H9 (cell line): Measurements from ENCODE around the gene DGKB. TPM values are rescaled to one million over a fixed set of nuclear protein-coding genes. Genes with fewer than 3 reads are reported as not detected.

ENCODE experiments used
- DNase-seq: peaks from one replicate; pipeline ENCODE4 v3.0.0-alpha.2; 2017
- H2AFZ ChIP-seq: one replicate; pipeline ENCODE4 v1.6.1; 2013; ENCODE audit warnings: mild to moderate bottlenecking, low read length, control low read depth, moderate library complexity
- H2AK5ac ChIP-seq: 2 replicates; pipeline ENCODE4 v1.6.1; 2013; ENCODE audit warnings: low read length, control low read depth, mixed read lengths; ENCODE audit not compliant: insufficient read length
- H2BK120ac ChIP-seq: one replicate; pipeline ENCODE4 v1.6.1; 2013; ENCODE audit warnings: low read depth, mild to moderate bottlenecking, low read length, control low read depth, inconsistent platforms; ENCODE audit not compliant: poor library complexity, severe bottlenecking
- H2BK12ac ChIP-seq: 2 replicates; pipeline ENCODE4 v1.6.1; 2013; ENCODE audit warnings: low read length, control low read depth, mixed read lengths, low read depth; ENCODE audit not compliant: insufficient read length
- H2BK15ac ChIP-seq: 2 replicates; pipeline ENCODE4 v1.6.1; 2013; ENCODE audit warnings: low read depth, low read length, control low read depth
- H2BK20ac ChIP-seq: one replicate; pipeline ENCODE4 v1.6.1; 2013; ENCODE audit warnings: low read depth, mild to moderate bottlenecking, low read length, control low read depth, inconsistent platforms; ENCODE audit not compliant: poor library complexity, severe bottlenecking
- H2BK5ac ChIP-seq: 2 replicates; pipeline ENCODE4 v1.6.1; 2013; ENCODE audit warnings: low read length, control low read depth, mixed read lengths; ENCODE audit not compliant: insufficient read length
- H3K14ac ChIP-seq: 2 replicates; pipeline ENCODE4 v1.6.1; 2013; ENCODE audit warnings: low read length, control low read depth; ENCODE audit not compliant: insufficient read depth
- H3K18ac ChIP-seq: 2 replicates; pipeline ENCODE4 v1.6.1; 2013; ENCODE audit warnings: low read depth, mild to moderate bottlenecking, mixed read lengths, low read length, control low read depth; ENCODE audit not compliant: insufficient read length
- H3K23ac ChIP-seq: 2 replicates; pipeline ENCODE4 v1.6.1; 2013; ENCODE audit warnings: low read length, control low read depth, mixed read lengths, low read depth; ENCODE audit not compliant: insufficient read length
- H3K23me2 ChIP-seq: 2 replicates; pipeline ENCODE4 v1.6.1; 2013; ENCODE audit warnings: low read depth, mild to moderate bottlenecking, mixed read lengths, low read length, control low read depth; ENCODE audit not compliant: insufficient read length, poor library complexity, severe bottlenecking
- H3K27ac ChIP-seq: 2 replicates; pipeline ENCODE4 v1.5.1; 2013; ENCODE audit warnings: low read length, control low read depth, mixed read lengths, low read depth; ENCODE audit not compliant: insufficient read length
- H3K27me3 ChIP-seq: 2 replicates; pipeline ENCODE4 v1.6.1; 2013; ENCODE audit warnings: low read length, control low read depth, inconsistent platforms; ENCODE audit not compliant: insufficient read depth
- H3K4ac ChIP-seq: 2 replicates; pipeline ENCODE4 v1.6.1; 2013; ENCODE audit warnings: low read depth, mild to moderate bottlenecking, control low read depth, inconsistent platforms, low read length, moderate library complexity
- H3K4me1 ChIP-seq: 2 replicates; pipeline ENCODE4 v1.6.1; 2013; ENCODE audit warnings: low read length, control low read depth, inconsistent platforms; ENCODE audit not compliant: insufficient read depth
- H3K4me2 ChIP-seq: 2 replicates; pipeline ENCODE4 v1.6.1; 2013; ENCODE audit warnings: low read length, control low read depth, mixed read lengths; ENCODE audit not compliant: insufficient read length, insufficient read depth
- H3K56ac ChIP-seq: 2 replicates; pipeline ENCODE4 v1.6.1; 2013; ENCODE audit warnings: low read depth, mild to moderate bottlenecking, mixed read lengths, low read length, control low read depth; ENCODE audit not compliant: insufficient read length
- H3K79me1 ChIP-seq: 2 replicates; pipeline ENCODE4 v1.6.1; 2013; ENCODE audit warnings: low read depth, mild to moderate bottlenecking, moderate library complexity, low read length, control low read depth, inconsistent platforms; ENCODE audit not compliant: insufficient read depth, poor library complexity, severe bottlenecking
- H3K79me2 ChIP-seq: 2 replicates; pipeline ENCODE4 v1.6.1; 2013; ENCODE audit warnings: low read length, control low read depth, inconsistent platforms; ENCODE audit not compliant: insufficient read depth
- H3K9ac ChIP-seq: 2 replicates; pipeline ENCODE4 v1.6.1; 2013; ENCODE audit warnings: low read length, control low read depth, mixed read lengths; ENCODE audit not compliant: insufficient read length; ENCODE audit errors: extremely low read depth
- H3K9me3 ChIP-seq: one replicate; pipeline ENCODE4 v1.6.1; 2013; ENCODE audit warnings: low read depth, low read length, inconsistent platforms; ENCODE audit not compliant: control insufficient read depth
- H3T11ph ChIP-seq: one replicate; pipeline ENCODE4 v1.6.1; 2013; ENCODE audit warnings: mild to moderate bottlenecking, low read length, control low read depth, inconsistent platforms
- H4K20me1 ChIP-seq: one replicate; pipeline ENCODE4 v1.6.1; 2013; ENCODE audit not compliant: control insufficient read depth, insufficient read length, insufficient read depth
- H4K5ac ChIP-seq: 2 replicates; pipeline ENCODE4 v1.6.1; 2013; ENCODE audit warnings: low read depth, mild to moderate bottlenecking, mixed read lengths, low read length, control low read depth; ENCODE audit not compliant: insufficient read length
- H4K8ac ChIP-seq: replicated peaks from 2 replicates; pipeline ENCODE4 v1.6.1; 2013; ENCODE audit warnings: low read length, control low read depth, mixed read lengths, low read depth; ENCODE audit not compliant: insufficient read length
- H4K91ac ChIP-seq: 2 replicates; pipeline ENCODE4 v1.6.1; 2013; ENCODE audit warnings: low read depth, mild to moderate bottlenecking, moderate library complexity, mixed read lengths, low read length, control low read depth; ENCODE audit not compliant: insufficient read length
- H3K27ac Mint-ChIP-seq, 3 experiments: 2 replicates in 2 of 3; 3 replicates in 1 of 3; pipeline ENCODE4 v1.8.0; 2020 to 2021; ENCODE audit warnings: mixed read lengths in 3 of 3, mild to moderate bottlenecking in 1 of 3, moderate library complexity in 1 of 3
- H3K27me3 Mint-ChIP-seq: 2 replicates; pipeline ENCODE4 v1.8.0; 2021; ENCODE audit warnings: low read depth, mild to moderate bottlenecking, moderate library complexity, mixed read lengths
- H3K36me3 Mint-ChIP-seq, 3 experiments: 2 replicates in 2 of 3; 3 replicates in 1 of 3; pipeline ENCODE4 v1.8.0; 2020 to 2021; ENCODE audit warnings: low read depth in 3 of 3, mixed read lengths in 3 of 3; ENCODE audit not compliant: insufficient read depth in 1 of 3
- H3K4me1 Mint-ChIP-seq, 2 experiments: 2 replicates each; pipeline ENCODE4 v1.8.0; 2020; ENCODE audit warnings: mixed read lengths in 2 of 2
- H3K4me3 Mint-ChIP-seq, 2 experiments: 2 replicates in 1 of 2; 3 replicates in 1 of 2; pipeline ENCODE4 v1.8.0; 2020 to 2021; ENCODE audit warnings: mild to moderate bottlenecking in 2 of 2, mixed read lengths in 2 of 2, moderate library complexity in 1 of 2
- H3K9me3 Mint-ChIP-seq, 2 experiments: 2 replicates in 1 of 2; 3 replicates in 1 of 2; pipeline ENCODE4 v1.8.0; 2020; ENCODE audit warnings: mild to moderate bottlenecking in 2 of 2, mixed read lengths in 2 of 2, moderate library complexity in 1 of 2
- CTCF ChIP-seq: fragments of 200-600 bp; sonication (generic); conservative IDR thresholded peaks from 3 replicates; pipeline ENCODE4 v1.8.0; 2021; ENCODE audit warnings: antibody characterized with exemption, mild to moderate bottlenecking
- WGBS: extraction: QIAGEN DNeasy Blood & Tissue Kit; methylation state at CpG from one replicate; pipeline ENCODE4 v1.1.7; 2013; ENCODE audit warnings: missing lambda C conversion rate, low lambda C conversion rate, mixed read lengths; ENCODE audit not compliant: insufficient read length; ENCODE audit errors: extremely low coverage; 5-methylcytosine and 5-hydroxymethylcytosine counted together
- total RNA-seq: library from RNA; stranded (reverse); gene quantifications from 2 replicates; pipeline ENCODE4 v1.2.1, GENCODE V29; 2021

DGKB gene
- total RNA-seq, 1 experiment from 2014 or later, result 0.26 TPM

- H3K4me3 Mint-ChIP-seq, result no peak overlapping the region
- no peaks in the 10 kb centered on the region for H3K27me3 Mint-ChIP-seq
- Histone ChIP-seq H3K27me3 (no peaks in the 10 kb centered on the region), H3K4me1 (no peaks in the 10 kb centered on the region), H4K8ac (no peak overlapping the region), H3K4me2 (no peak overlapping the region), H3K9me3 (no peaks in the 10 kb centered on the region), H4K5ac (no peak overlapping the region), H3K23ac (no peak overlapping the region), H2BK15ac (no peak overlapping the region), H4K20me1 (no peaks in the 10 kb centered on the region), H4K91ac (no peak overlapping the region), H3K14ac (no peak overlapping the region), H3K23me2 (no peaks in the 10 kb centered on the region), H3K18ac (no peak overlapping the region), H3K79me1 (no peaks in the 10 kb centered on the region), H2BK12ac (no peak overlapping the region), H2BK120ac (no peak overlapping the region), H2BK20ac (no peak overlapping the region), H3K27ac (no peak overlapping the region), H3T11ph (no peak overlapping the region), H2AK5ac (no peak overlapping the region), H3K9ac (no peak overlapping the region), H3K56ac (no peak overlapping the region), H2BK5ac (no peak overlapping the region), H3K4ac (no peak overlapping the region), H2AFZ (no peak overlapping the region), H3K79me2 (no peaks in the 10 kb centered on the region)
- H3K4me1 Mint-ChIP-seq, result peaks cover 4 to 7% of the 10 kb centered on the region in 2 experiments
- no CpG with 5 or more reads among the region's 5 CpGs for WGBS
- DNase-seq, result no peak
- no peak for TF ChIP-seq CTCF
- H3K9me3 Mint-ChIP-seq, result no peaks in the 10 kb centered on the region
- no peak overlapping the region for H3K27ac Mint-ChIP-seq
- no peaks in the 10 kb centered on the region for H3K36me3 Mint-ChIP-seq
Measured at GRCh38 chr7:14332155-14332554, 570.4 kb downstream of the DGKB start.
